ENCODE data around the gene PVR.

DNA sequence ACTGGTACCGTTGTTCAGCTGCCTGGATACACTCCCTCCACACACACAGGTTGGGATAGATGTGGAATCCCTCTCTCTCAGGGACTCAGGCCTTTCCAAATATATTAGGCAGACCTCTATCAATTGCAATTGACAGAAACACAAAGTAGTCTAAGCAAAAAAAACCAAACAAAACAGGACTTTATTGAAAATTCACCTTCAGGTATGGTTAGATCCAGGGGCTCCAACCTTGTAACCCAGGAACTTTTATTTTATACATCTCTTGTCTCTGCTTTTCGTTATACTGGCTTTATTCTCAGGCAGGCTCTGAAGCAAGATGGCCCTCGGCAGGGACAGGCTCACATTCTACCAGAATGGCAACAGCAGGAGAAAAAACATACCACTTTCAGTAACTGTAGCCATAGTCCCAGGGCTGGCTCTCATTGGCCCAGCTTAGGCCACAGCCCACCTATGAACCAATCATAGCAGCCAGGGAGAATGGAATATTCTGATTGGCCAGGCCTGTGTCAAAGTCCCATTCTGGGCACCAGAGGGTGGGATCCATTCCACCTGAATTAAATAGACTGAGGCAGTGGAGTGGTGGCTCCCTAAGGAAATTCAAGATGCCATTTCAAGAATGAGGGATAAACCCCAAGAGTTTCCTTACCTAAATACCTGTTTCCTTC is 14.5 kb downstream of the PVR start:
- TF ChIP-seq, protein P1, sequence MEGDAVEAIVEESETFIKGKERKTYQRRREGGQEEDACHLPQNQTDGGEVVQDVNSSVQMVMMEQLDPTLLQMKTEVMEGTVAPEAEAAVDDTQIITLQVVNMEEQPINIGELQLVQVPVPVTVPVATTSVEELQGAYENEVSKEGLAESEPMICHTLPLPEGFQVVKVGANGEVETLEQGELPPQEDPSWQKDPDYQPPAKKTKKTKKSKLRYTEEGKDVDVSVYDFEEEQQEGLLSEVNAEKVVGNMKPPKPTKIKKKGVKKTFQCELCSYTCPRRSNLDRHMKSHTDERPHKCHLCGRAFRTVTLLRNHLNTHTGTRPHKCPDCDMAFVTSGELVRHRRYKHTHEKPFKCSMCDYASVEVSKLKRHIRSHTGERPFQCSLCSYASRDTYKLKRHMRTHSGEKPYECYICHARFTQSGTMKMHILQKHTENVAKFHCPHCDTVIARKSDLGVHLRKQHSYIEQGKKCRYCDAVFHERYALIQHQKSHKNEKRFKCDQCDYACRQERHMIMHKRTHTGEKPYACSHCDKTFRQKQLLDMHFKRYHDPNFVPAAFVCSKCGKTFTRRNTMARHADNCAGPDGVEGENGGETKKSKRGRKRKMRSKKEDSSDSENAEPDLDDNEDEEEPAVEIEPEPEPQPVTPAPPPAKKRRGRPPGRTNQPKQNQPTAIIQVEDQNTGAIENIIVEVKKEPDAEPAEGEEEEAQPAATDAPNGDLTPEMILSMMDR (conservative IDR thresholded peaks at IDR 0.05; ENCODE audit: low read length) = no peak
- TF ChIP-seq EZH2phosphoT487 (IDR thresholded peaks at IDR 0.05; ENCODE audit: borderline replicate concordance) = no peak

Data from Loucy (cell line).